Measurements from ENCODE around the gene NINJ2.

Gene NINJ2

DNA sequence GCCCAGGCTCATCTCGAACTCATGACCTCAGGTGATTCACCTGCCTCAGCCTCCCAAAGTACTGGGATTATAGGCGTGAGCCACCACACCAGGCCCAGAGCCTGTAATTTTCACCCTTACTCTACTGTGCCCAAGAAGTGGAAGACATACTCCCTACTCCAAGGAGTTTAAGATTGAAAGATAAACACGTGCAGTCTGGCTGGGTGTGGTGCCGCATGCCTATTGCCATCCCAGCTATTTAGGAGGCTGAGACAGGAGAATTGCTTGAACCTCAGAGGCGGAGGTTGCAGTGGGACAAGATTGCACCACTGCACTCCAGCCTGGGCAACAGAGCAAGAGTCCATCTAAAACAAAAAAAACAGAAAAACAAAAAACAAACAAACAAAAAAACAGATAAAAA, 90.0 kb downstream of the NINJ2 start:
- H3K4me3 ChIP-seq (ENCODE audit: low read depth in 1 of 2, low read length in 2 of 2): no peak overlapping the region
- H3K27ac ChIP-seq (ENCODE audit: low read depth, low read length): no peak overlapping the region
- H3K9ac ChIP-seq (ENCODE audit: low read depth in 1 of 2, low read length in 2 of 2): no peak overlapping the region
- H3K36me3 ChIP-seq (ENCODE audit: control insufficient read depth in 1 of 2, insufficient read depth in 2 of 2, low read length in 2 of 2): no peaks in the 10 kb centered on the region
- no peaks in the 10 kb centered on the region for H3K9me3 ChIP-seq (ENCODE audit: control insufficient read depth in 1 of 2, low read length in 2 of 2)
- H3K27me3 ChIP-seq (ENCODE audit: control insufficient read depth in 1 of 2, insufficient read depth in 2 of 2, low read length in 2 of 2): no peaks in the 10 kb centered on the region
- H3K4me1 ChIP-seq (ENCODE audit: control insufficient read depth in 1 of 2, insufficient read depth in 2 of 2, low read length in 2 of 2): peaks cover 32 to 40% of the 10 kb centered on the region in 2 donors

- no peaks in the 10 kb centered on the region for H3K27me3 ChIP-seq (ENCODE audit: control insufficient read depth in 1 of 2, insufficient read depth in 2 of 2, low read length in 2 of 2)
- H3K4me1 ChIP-seq (ENCODE audit: control insufficient read depth in 1 of 2, insufficient read depth in 2 of 2, low read length in 2 of 2): peaks cover 34 to 41% of the 10 kb centered on the region in 2 donors
- no peak overlapping the region for H3K9ac ChIP-seq (ENCODE audit: low read depth in 1 of 2, low read length in 2 of 2)
- H3K27ac ChIP-seq (ENCODE audit: low read depth, low read length): no peak overlapping the region
- H3K9me3 ChIP-seq (ENCODE audit: control insufficient read depth in 1 of 2, low read length in 2 of 2): no peaks in the 10 kb centered on the region
- H3K36me3 ChIP-seq (ENCODE audit: control insufficient read depth in 1 of 2, insufficient read depth in 2 of 2, low read length in 2 of 2): no peaks in the 10 kb centered on the region
- H3K4me3 ChIP-seq (ENCODE audit: low read depth in 1 of 2, low read length in 2 of 2): no peak overlapping the region
Measured at GRCh38 chr12:572532-572899, 90.7 kb downstream of the NINJ2 start.

- Histone ChIP-seq H3K9ac (ENCODE audit: low read depth in 1 of 2, low read length in 2 of 2) (no peak overlapping the region), H3K36me3 (ENCODE audit: control insufficient read depth in 1 of 2, insufficient read depth in 2 of 2, low read length in 2 of 2) (no peaks in the 10 kb centered on the region), H3K4me3 (ENCODE audit: low read depth in 1 of 2, low read length in 2 of 2) (no peak overlapping the region), H3K27me3 (ENCODE audit: control insufficient read depth in 1 of 2, insufficient read depth in 2 of 2, low read length in 2 of 2) (no peaks in the 10 kb centered on the region), H3K27ac (ENCODE audit: low read depth, low read length) (no peak overlapping the region), H3K9me3 (ENCODE audit: control insufficient read depth in 1 of 2, low read length in 2 of 2) (no peaks in the 10 kb centered on the region), H3K4me1 (ENCODE audit: control insufficient read depth in 1 of 2, insufficient read depth in 2 of 2, low read length in 2 of 2) (peaks cover 34 to 41% of the 10 kb centered on the region in 2 donors)
Measured at GRCh38 chr12:571795-572531, 91.3 kb downstream of the NINJ2 start.

DNA sequence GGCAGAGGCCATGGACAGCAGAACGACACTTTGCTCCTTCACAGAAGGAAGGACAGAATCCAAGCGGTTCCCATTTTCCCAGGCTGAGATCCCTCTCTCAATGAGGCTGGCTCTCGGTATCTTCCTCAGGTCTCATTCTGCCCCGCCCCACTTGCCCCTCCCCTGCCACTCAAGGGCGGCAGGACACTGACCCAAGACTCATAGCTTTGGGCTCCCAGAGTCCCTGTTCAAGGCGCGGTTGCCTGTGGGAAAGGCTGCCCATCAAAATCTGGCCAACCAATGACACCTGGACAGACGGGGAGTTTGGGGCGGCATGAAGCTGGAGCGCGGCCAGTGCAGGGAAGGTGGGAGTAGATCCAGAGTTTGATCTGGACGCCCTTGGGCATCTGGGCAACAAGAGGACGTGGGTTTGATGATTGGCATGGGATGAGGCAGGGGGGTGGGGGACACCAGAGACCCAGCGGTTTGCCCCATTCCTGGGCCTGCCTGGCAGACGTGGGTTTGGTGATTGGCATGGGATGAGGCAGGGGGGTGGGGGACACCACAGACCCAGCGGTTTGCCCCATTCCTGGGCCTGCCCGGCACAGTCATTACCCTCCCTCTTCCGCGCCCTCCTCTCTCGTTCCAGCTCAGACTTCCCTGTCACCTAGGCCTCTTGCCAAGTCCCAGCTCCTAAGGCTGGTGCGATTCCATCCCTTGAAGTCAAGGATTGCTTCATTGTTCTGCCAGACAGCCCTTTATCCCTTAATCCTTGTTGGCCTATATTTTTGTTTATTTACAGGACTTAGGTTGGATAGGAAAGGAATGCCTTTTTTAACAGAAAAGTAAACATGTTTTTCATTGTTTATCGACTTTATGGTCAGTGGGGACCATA, 92.1 kb downstream of the NINJ2 start:
- peak overlapping the region; percentile 66 to 70 for H3K9ac ChIP-seq (ENCODE audit: low read depth in 1 of 2, low read length in 2 of 2)
- H3K27me3 ChIP-seq (ENCODE audit: control insufficient read depth in 1 of 2, insufficient read depth in 2 of 2, low read length in 2 of 2): no peaks in the 10 kb centered on the region
- no peaks in the 10 kb centered on the region for H3K9me3 ChIP-seq (ENCODE audit: control insufficient read depth in 1 of 2, low read length in 2 of 2)
- no peaks in the 10 kb centered on the region for H3K36me3 ChIP-seq (ENCODE audit: control insufficient read depth in 1 of 2, insufficient read depth in 2 of 2, low read length in 2 of 2)
- H3K4me3 ChIP-seq (ENCODE audit: low read depth in 1 of 2, low read length in 2 of 2): peak overlapping the region; percentile 72 to 87
- peaks cover 34 to 37% of the 10 kb centered on the region in 2 donors for H3K4me1 ChIP-seq (ENCODE audit: control insufficient read depth in 1 of 2, insufficient read depth in 2 of 2, low read length in 2 of 2)
- H3K27ac ChIP-seq (ENCODE audit: low read depth, low read length): peak overlapping the region; percentile 30

GRCh38 chr12:570435-570920, 92.8 kb downstream of the NINJ2 start:
- peak overlapping the region; percentile 66 to 70 for H3K9ac ChIP-seq (ENCODE audit: low read depth in 1 of 2, low read length in 2 of 2)
- no peaks in the 10 kb centered on the region for H3K27me3 ChIP-seq (ENCODE audit: control insufficient read depth in 1 of 2, insufficient read depth in 2 of 2, low read length in 2 of 2)
- peaks cover 28 to 32% of the 10 kb centered on the region in 2 donors for H3K4me1 ChIP-seq (ENCODE audit: control insufficient read depth in 1 of 2, insufficient read depth in 2 of 2, low read length in 2 of 2)

GRCh38 chr12:569803-570434, 93.3 kb downstream of the NINJ2 start:
- Histone ChIP-seq H3K36me3 (ENCODE audit: control insufficient read depth in 1 of 2, insufficient read depth in 2 of 2, low read length in 2 of 2) (no peaks in the 10 kb centered on the region), H3K4me1 (ENCODE audit: control insufficient read depth in 1 of 2, insufficient read depth in 2 of 2, low read length in 2 of 2) (peaks cover 28 to 32% of the 10 kb centered on the region in 2 donors), H3K9ac (ENCODE audit: low read depth in 1 of 2, low read length in 2 of 2) (peak overlapping the region; percentile 66 to 70), H3K27ac (ENCODE audit: low read depth, low read length) (no peak overlapping the region), H3K27me3 (ENCODE audit: control insufficient read depth in 1 of 2, insufficient read depth in 2 of 2, low read length in 2 of 2) (no peaks in the 10 kb centered on the region), H3K9me3 (ENCODE audit: control insufficient read depth in 1 of 2, low read length in 2 of 2) (no peaks in the 10 kb centered on the region), H3K4me3 (ENCODE audit: low read depth in 1 of 2, low read length in 2 of 2) (peak overlapping the region; percentile 72 to 87)

More at GRCh38 chr12:570435-570920, 92.8 kb downstream of the NINJ2 start:
- Histone ChIP-seq H3K27ac (ENCODE audit: low read depth, low read length) (peak overlapping the region; percentile 30), H3K36me3 (ENCODE audit: control insufficient read depth in 1 of 2, insufficient read depth in 2 of 2, low read length in 2 of 2) (no peaks in the 10 kb centered on the region), H3K4me3 (ENCODE audit: low read depth in 1 of 2, low read length in 2 of 2) (peak overlapping the region; percentile 72 to 87), H3K9me3 (ENCODE audit: control insufficient read depth in 1 of 2, low read length in 2 of 2) (no peaks in the 10 kb centered on the region)

DNA sequence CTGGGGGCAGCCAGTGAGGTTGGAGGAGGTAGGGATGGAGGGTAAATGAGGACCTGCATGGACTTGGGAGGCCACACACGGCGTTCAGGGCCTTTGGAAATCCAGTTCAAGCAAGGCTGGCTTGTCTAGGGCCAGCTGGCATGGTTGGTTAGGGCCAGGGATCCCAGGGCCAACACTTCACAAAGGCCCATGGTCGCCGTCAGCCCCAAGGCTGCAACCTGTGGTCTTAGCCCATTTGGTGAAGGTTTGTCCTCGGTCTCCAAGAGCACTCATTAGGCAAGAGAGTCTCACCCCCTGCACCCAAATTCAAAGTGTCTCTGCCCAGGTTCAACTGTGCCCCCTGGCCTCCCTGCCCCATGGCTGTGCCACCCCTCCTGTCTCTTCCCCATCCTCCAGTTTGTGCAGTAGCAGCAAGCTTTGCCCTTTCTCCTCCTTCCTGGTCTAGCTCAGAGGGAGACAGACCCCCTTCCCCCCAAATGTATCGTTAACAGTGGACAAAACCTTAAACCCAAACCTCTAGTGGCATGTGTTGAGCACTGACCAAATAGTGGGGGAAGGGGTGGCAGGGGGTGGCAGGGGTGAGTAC, 94.1 kb downstream of the NINJ2 start:
- H3K9me3 ChIP-seq (ENCODE audit: control insufficient read depth in 1 of 2, low read length in 2 of 2): no peaks in the 10 kb centered on the region
- peaks cover 28 to 34% of the 10 kb centered on the region in 2 donors for H3K4me1 ChIP-seq (ENCODE audit: control insufficient read depth in 1 of 2, insufficient read depth in 2 of 2, low read length in 2 of 2)
- H3K27me3 ChIP-seq (ENCODE audit: control insufficient read depth in 1 of 2, insufficient read depth in 2 of 2, low read length in 2 of 2): no peaks in the 10 kb centered on the region
- no peak overlapping the region for H3K27ac ChIP-seq (ENCODE audit: low read depth, low read length)
- H3K4me3 ChIP-seq (ENCODE audit: low read depth in 1 of 2, low read length in 2 of 2): peak overlapping the region in 1 of 2 donors; percentile 87
- H3K9ac ChIP-seq (ENCODE audit: low read depth in 1 of 2, low read length in 2 of 2): peak overlapping the region; percentile 51 to 70
- no peaks in the 10 kb centered on the region for H3K36me3 ChIP-seq (ENCODE audit: control insufficient read depth in 1 of 2, insufficient read depth in 2 of 2, low read length in 2 of 2)

- H3K27ac ChIP-seq (ENCODE audit: low read depth, low read length): no peak overlapping the region
- no peak overlapping the region for H3K9ac ChIP-seq (ENCODE audit: low read depth in 1 of 2, low read length in 2 of 2)
- H3K4me3 ChIP-seq (ENCODE audit: low read depth in 1 of 2, low read length in 2 of 2): no peak overlapping the region
- no peaks in the 10 kb centered on the region for H3K27me3 ChIP-seq (ENCODE audit: control insufficient read depth in 1 of 2, insufficient read depth in 2 of 2, low read length in 2 of 2)
- no peaks in the 10 kb centered on the region for H3K9me3 ChIP-seq (ENCODE audit: control insufficient read depth in 1 of 2, low read length in 2 of 2)
- H3K36me3 ChIP-seq (ENCODE audit: control insufficient read depth in 1 of 2, insufficient read depth in 2 of 2, low read length in 2 of 2): no peaks in the 10 kb centered on the region
- peaks cover 28 to 41% of the 10 kb centered on the region in 2 donors for H3K4me1 ChIP-seq (ENCODE audit: control insufficient read depth in 1 of 2, insufficient read depth in 2 of 2, low read length in 2 of 2)
Measured at GRCh38 chr12:568486-568885, 94.8 kb downstream of the NINJ2 start.

DNA sequence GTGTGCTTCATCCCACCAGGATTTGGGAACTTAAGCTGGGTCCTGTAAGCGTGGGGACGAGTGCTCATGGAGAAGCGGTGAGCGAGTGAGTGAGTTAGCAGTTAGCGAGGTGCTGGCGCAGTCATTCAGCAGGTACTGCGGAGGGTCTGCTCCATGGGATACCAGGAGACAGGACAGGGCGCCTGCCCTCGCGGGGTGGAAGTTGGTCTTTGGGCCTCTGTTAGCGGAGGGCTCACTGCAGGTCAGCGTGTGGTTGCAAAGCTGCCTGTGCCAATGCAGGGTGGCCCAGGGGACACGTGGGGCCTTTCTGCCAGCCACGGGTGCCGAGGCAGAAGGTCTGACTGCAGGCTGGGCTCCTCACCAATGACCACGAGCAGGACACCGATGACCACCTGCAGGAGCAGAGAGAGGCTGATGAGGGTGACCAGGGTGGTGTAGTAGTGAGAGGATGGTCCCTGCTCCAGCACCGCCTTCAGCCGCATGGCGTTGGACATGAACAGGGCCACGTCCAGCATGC, 97.6 kb downstream of the NINJ2 start:
- no peak overlapping the region for H3K4me3 ChIP-seq (ENCODE audit: low read depth in 1 of 2, low read length in 2 of 2)
- H3K4me1 ChIP-seq (ENCODE audit: control insufficient read depth in 1 of 2, insufficient read depth in 2 of 2, low read length in 2 of 2): peaks cover 18 to 48% of the 10 kb centered on the region in 2 donors
- no peaks in the 10 kb centered on the region for H3K9me3 ChIP-seq (ENCODE audit: control insufficient read depth in 1 of 2, low read length in 2 of 2)
- H3K27ac ChIP-seq (ENCODE audit: low read depth, low read length): no peak overlapping the region
- H3K27me3 ChIP-seq (ENCODE audit: control insufficient read depth in 1 of 2, insufficient read depth in 2 of 2, low read length in 2 of 2): no peaks in the 10 kb centered on the region
- H3K36me3 ChIP-seq (ENCODE audit: control insufficient read depth in 1 of 2, insufficient read depth in 2 of 2, low read length in 2 of 2): no peaks in the 10 kb centered on the region
- H3K9ac ChIP-seq (ENCODE audit: low read depth in 1 of 2, low read length in 2 of 2): no peak overlapping the region
